ENCODE results near the gene MKI67. TPM values are rescaled to one million over a fixed set of nuclear protein-coding genes. Genes with fewer than 3 reads are reported as not detected.
"Not testable (repeated sequence)": the region's sequence is repeated elsewhere in the genome, so short reads cannot be mapped to it uniquely, and the experiment has no call there.

MKI67 gene
- total RNA-seq, 2 donors from 2014 or later: 0.41 to 2.7 TPM

GRCh38 chr10:128147064-128147463 lies 20.8 kb upstream of the MKI67 start:
- Histone ChIP-seq H3K27me3 (replicated peaks; ENCODE audit: insufficient read depth) (no peaks in the 10 kb centered on the region), H3K4me3 (no peak overlapping the region), H3K4me1 (ENCODE audit: control insufficient read depth in 1 of 2, low read depth in 2 of 2) (no peaks in the 10 kb centered on the region), H3K9me3 (no peaks in the 10 kb centered on the region), H3K36me3 (no peaks in the 10 kb centered on the region), H3K27ac (no peak overlapping the region)
- DNase-seq (ENCODE audit: low spot score) (no peak), ATAC-seq (ENCODE audit: insufficient number of reproducible peaks, low FRiP score, low read depth) (no peak)
- no peak for TF ChIP-seq CTCF (IDR thresholded peaks at IDR 0.05)

GRCh38 chr10:128144547-128144946 lies 18.3 kb upstream of the MKI67 start:
- Histone ChIP-seq H3K4me3 (no peak overlapping the region), H3K27ac (no peak overlapping the region), H3K4me1 (ENCODE audit: control insufficient read depth in 1 of 2, low read depth in 2 of 2) (no peaks in the 10 kb centered on the region), H3K27me3 (replicated peaks; ENCODE audit: insufficient read depth) (no peaks in the 10 kb centered on the region), H3K36me3 (no peaks in the 10 kb centered on the region), H3K9me3 (no peaks in the 10 kb centered on the region)
- no peak for TF ChIP-seq CTCF (IDR thresholded peaks at IDR 0.05)
- ATAC-seq (ENCODE audit: insufficient number of reproducible peaks, low FRiP score, low read depth): no peak
- no peak for DNase-seq (ENCODE audit: low spot score)

GRCh38 chr10:128143531-128143930 lies 17.3 kb upstream of the MKI67 start:
- TF ChIP-seq CTCF (IDR thresholded peaks at IDR 0.05): no peak
- no peak for DNase-seq (ENCODE audit: low spot score)
- H3K9me3 ChIP-seq: no peaks in the 10 kb centered on the region
- no peaks in the 10 kb centered on the region for H3K4me1 ChIP-seq (ENCODE audit: control insufficient read depth in 1 of 2, low read depth in 2 of 2)
- no peak overlapping the region for H3K4me3 ChIP-seq
- no peaks in the 10 kb centered on the region for H3K36me3 ChIP-seq
- ATAC-seq (ENCODE audit: insufficient number of reproducible peaks, low FRiP score, low read depth): no peak
- no peaks in the 10 kb centered on the region for H3K27me3 ChIP-seq (replicated peaks; ENCODE audit: insufficient read depth)
- H3K27ac ChIP-seq: no peak overlapping the region

GRCh38 chr10:128140425-128140824 lies 14.2 kb upstream of the MKI67 start:
- Histone ChIP-seq H3K27ac (no peak overlapping the region), H3K4me1 (ENCODE audit: control insufficient read depth in 1 of 2, low read depth in 2 of 2) (no peaks in the 10 kb centered on the region), H3K9me3 (no peaks in the 10 kb centered on the region), H3K36me3 (no peaks in the 10 kb centered on the region), H3K27me3 (replicated peaks; ENCODE audit: insufficient read depth) (no peaks in the 10 kb centered on the region), H3K4me3 (no peak overlapping the region)
- TF ChIP-seq CTCF (IDR thresholded peaks at IDR 0.05): no peak
- DNase-seq (ENCODE audit: low spot score) (no peak), ATAC-seq (ENCODE audit: insufficient number of reproducible peaks, low FRiP score, low read depth) (no peak)

GRCh38 chr10:128138429-128138828 lies 12.2 kb upstream of the MKI67 start:
- H3K4me1 ChIP-seq (ENCODE audit: control insufficient read depth in 1 of 2, low read depth in 2 of 2); H3K27me3 ChIP-seq (replicated peaks; ENCODE audit: insufficient read depth); H3K4me3 ChIP-seq; H3K36me3 ChIP-seq; H3K27ac ChIP-seq; ATAC-seq (ENCODE audit: insufficient number of reproducible peaks, low FRiP score, low read depth); DNase-seq (ENCODE audit: low spot score); H3K9me3 ChIP-seq: not testable (repeated sequence)

- ATAC-seq (ENCODE audit: insufficient number of reproducible peaks, low FRiP score, low read depth) (no peak), DNase-seq (ENCODE audit: low spot score) (no peak)
- no peak for TF ChIP-seq CTCF (IDR thresholded peaks at IDR 0.05)
- Histone ChIP-seq H3K4me1 (ENCODE audit: control insufficient read depth in 1 of 2, low read depth in 2 of 2) (no peaks in the 10 kb centered on the region), H3K9me3 (no peaks in the 10 kb centered on the region), H3K27ac (no peak overlapping the region), H3K4me3 (no peak overlapping the region), H3K27me3 (replicated peaks; ENCODE audit: insufficient read depth) (no peaks in the 10 kb centered on the region), H3K36me3 (no peaks in the 10 kb centered on the region)
Measured at GRCh38 chr10:128137877-128138276, 11.7 kb upstream of the MKI67 start.
